MCF 10A (cell line): ENCODE results near the gene SLC39A3. TPM values are rescaled to one million over a fixed set of nuclear protein-coding genes. Genes with fewer than 3 reads are reported as not detected.
A peak's percentile ranks its signal among the peaks of the same experiment; 100 is the strongest.

Source experiments
- BruUV-seq: library from RNA; stranded (reverse); fragments of 400-500 nt; replicated peaks from 2 replicates; lab custom pipeline; 2021; lab: Mats Ljungman, UMichigan
- CTCF ChIA-PET: fragments of 300-600 bp; sonication (Branson Sonifier 250); formaldehyde crosslinking; extraction: SDS; loops from one replicate; lab custom pipeline; 2021; ENCODE audit warnings: antibody characterized with exemption, inconsistent platforms; lab: Yijun Ruan, JAX
- POLR2A ChIA-PET: fragments of 300-600, 350-650 bp; sonication (Branson Sonifier 250); formaldehyde crosslinking; extraction: SDS; loops from one replicate; lab custom pipeline; 2020; ENCODE audit warnings: antibody characterized with exemption, inconsistent platforms; lab: Yijun Ruan, JAX
- DNase-seq: peaks from one replicate; pipeline ENCODE4 v3.0.0-alpha.2; 2018; ENCODE audit not compliant: unreplicated experiment
- H3K27ac Mint-ChIP-seq: one replicate; pipeline ENCODE4 v1.8.0; 2022; ENCODE audit warnings: mild to moderate bottlenecking, low read depth, mixed read lengths; ENCODE audit not compliant: unreplicated experiment
- H3K27me3 Mint-ChIP-seq: one replicate; pipeline ENCODE4 v1.8.0; 2022; ENCODE audit warnings: mixed read lengths; ENCODE audit not compliant: insufficient read depth, unreplicated experiment
- H3K36me3 Mint-ChIP-seq: one replicate; pipeline ENCODE4 v1.8.0; 2022; ENCODE audit warnings: mild to moderate bottlenecking, moderate library complexity, mixed read lengths; ENCODE audit not compliant: insufficient read depth, unreplicated experiment
- H3K4me1 Mint-ChIP-seq: one replicate; pipeline ENCODE4 v1.8.0; 2022; ENCODE audit warnings: mixed read lengths; ENCODE audit not compliant: insufficient read depth, unreplicated experiment
- H3K4me3 Mint-ChIP-seq: one replicate; pipeline ENCODE4 v1.8.0; 2022; ENCODE audit warnings: mild to moderate bottlenecking, moderate library complexity, mixed read lengths; ENCODE audit not compliant: unreplicated experiment
- H3K9me3 Mint-ChIP-seq: one replicate; pipeline ENCODE4 v1.8.0; 2022; ENCODE audit warnings: mixed read lengths; ENCODE audit not compliant: unreplicated experiment
- intact Hi-C: fragments of 100-400 bp; cut with micrococcal nuclease; formaldehyde crosslinking; loops from 2 replicates; pipeline ENCODE4 v1.14.1; 2022
- total RNA-seq: library from RNA; stranded (reverse); gene quantifications from 2 replicates; pipeline ENCODE4 v1.2.3, GENCODE V29; 2022
- TF ChIP-seq, protein P1 (sequence below): fragments of 200-600 bp; IDR thresholded peaks from one replicate; pipeline ENCODE4 v1.8.0; 2022; ENCODE audit warnings: antibody characterized with exemption, mild to moderate bottlenecking; ENCODE audit not compliant: unreplicated experiment

Gene SLC39A3
- total RNA-seq, 1 experiment from 2014 or later = 21.3 TPM

- TF ChIP-seq, protein P1, sequence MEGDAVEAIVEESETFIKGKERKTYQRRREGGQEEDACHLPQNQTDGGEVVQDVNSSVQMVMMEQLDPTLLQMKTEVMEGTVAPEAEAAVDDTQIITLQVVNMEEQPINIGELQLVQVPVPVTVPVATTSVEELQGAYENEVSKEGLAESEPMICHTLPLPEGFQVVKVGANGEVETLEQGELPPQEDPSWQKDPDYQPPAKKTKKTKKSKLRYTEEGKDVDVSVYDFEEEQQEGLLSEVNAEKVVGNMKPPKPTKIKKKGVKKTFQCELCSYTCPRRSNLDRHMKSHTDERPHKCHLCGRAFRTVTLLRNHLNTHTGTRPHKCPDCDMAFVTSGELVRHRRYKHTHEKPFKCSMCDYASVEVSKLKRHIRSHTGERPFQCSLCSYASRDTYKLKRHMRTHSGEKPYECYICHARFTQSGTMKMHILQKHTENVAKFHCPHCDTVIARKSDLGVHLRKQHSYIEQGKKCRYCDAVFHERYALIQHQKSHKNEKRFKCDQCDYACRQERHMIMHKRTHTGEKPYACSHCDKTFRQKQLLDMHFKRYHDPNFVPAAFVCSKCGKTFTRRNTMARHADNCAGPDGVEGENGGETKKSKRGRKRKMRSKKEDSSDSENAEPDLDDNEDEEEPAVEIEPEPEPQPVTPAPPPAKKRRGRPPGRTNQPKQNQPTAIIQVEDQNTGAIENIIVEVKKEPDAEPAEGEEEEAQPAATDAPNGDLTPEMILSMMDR = no peak
- Mint-ChIP-seq H3K4me3 (no peak overlapping the region), H3K27me3 (no peaks in the 10 kb centered on the region), H3K27ac (no peak overlapping the region), H3K9me3 (no peaks in the 10 kb centered on the region), H3K36me3 (peaks cover 31% of the 10 kb centered on the region), H3K4me1 (no peaks in the 10 kb centered on the region)
- ChIA-PET CTCF (interaction anchor here (0.7 to 2.9 kb wide), 2 partner anchors 106 to 1429 kb away, joined by 5 to 16 read pairs; no protein-coding TSS in a partner anchor), POLR2A (interaction anchor here (0.6 kb wide), 1 partner anchor 8 kb away, joined by 3 read pairs; no protein-coding TSS in a partner anchor)
- BruUV-seq = TSS peak; percentile 37
- intact Hi-C loops = no loop called here
- DNase-seq = no peak
Measured at GRCh38 chr19:2754659-2755447, 15.0 kb upstream of the SLC39A3 start.

GRCh38 chr19:2751438-2751830 lies 11.6 kb upstream of the SLC39A3 start:
- Mint-ChIP-seq H3K4me3 (no peak overlapping the region), H3K36me3 (peaks cover 20% of the 10 kb centered on the region), H3K4me1 (no peaks in the 10 kb centered on the region), H3K9me3 (no peaks in the 10 kb centered on the region), H3K27me3 (no peaks in the 10 kb centered on the region), H3K27ac (no peak overlapping the region)
- ChIA-PET CTCF (interaction anchor here (0.7 to 6.2 kb wide), 4 partner anchors 15 to 265 kb away, joined by 3 to 86 read pairs (median 5); no protein-coding TSS in a partner anchor), POLR2A (no interaction called here)
- intact Hi-C loops = no loop called here
- no peak for DNase-seq
- BruUV-seq = no TSS peak
- TF ChIP-seq, protein P1 = no peak

DNA sequence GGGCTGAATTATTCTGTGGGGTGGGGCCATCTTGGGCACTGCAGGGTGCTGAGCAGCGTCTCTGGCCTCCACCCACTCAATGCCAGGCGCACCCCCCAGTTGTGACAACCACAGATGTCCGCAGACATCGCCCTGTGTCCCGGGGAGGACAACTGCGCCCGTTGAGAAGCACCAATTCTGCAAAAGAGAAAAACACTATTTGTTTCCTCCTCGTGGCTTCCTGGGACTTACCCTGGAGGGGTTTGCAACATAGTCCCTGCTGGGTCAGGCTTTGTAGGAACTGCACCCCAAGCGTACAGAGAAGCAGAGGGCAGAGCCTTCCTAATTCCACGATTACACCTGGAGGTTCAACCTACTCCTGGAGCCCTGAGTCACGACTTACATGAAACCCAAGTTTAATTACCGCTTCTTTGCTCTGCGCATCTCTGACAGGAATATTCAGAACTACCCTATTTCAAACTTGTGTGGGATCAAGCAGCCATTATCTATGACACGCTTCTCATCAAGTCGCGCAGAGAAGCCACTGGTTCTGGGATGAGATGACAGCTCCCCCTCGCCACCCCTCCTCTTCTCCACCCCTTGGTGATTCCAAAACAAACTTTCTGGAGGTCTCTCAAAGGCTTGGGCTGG lies 11.1 kb upstream of the SLC39A3 start:
- BruUV-seq = no TSS peak
- no peak overlapping the region for H3K4me3 Mint-ChIP-seq

More for the DNA sequence above, 11.1 kb upstream of the SLC39A3 start:
- peaks cover 16% of the 10 kb centered on the region for H3K36me3 Mint-ChIP-seq
- no peak overlapping the region for H3K27ac Mint-ChIP-seq
- H3K9me3 Mint-ChIP-seq = no peaks in the 10 kb centered on the region
- TF ChIP-seq, protein P1 = no peak
- H3K4me1 Mint-ChIP-seq = no peaks in the 10 kb centered on the region
- ChIA-PET POLR2A (interaction anchor here (2.2 kb wide), 1 partner anchor 102 kb away, joined by 13 read pairs; no protein-coding TSS in a partner anchor), CTCF (interaction anchor here (0.7 to 6.2 kb wide), 5 partner anchors 7 to 104 kb away, joined by 3 to 86 read pairs (median 5); no protein-coding TSS in a partner anchor)
- H3K27me3 Mint-ChIP-seq = no peaks in the 10 kb centered on the region
- intact Hi-C loops = no loop called here
- no peak for DNase-seq
